GM18867 (cell line): ENCODE data around the gene ARL4C.

Experiments
- ATAC-seq: cut with Tn5 transposase; IDR thresholded peaks from one replicate; pipeline ENCODE4 v1.9.1; 2021; ENCODE audit warnings: mild to moderate bottlenecking, moderate library complexity; ENCODE audit not compliant: unreplicated experiment

ARL4C gene

GRCh38 chr2:234496835-234497593 is at the start of gene ARL4C:
Gene ARL4C, minus strand, starts transcription at chr2:234497081. Its CDS starts 495 bp downstream, at chr2:234496586.
- ATAC-seq = peak; percentile 54

GRCh38 chr2:234544659-234545611 is 48.1 kb upstream of the ARL4C start:
- ATAC-seq = peak; percentile 59

GRCh38 chr2:234542742-234543141 is 45.9 kb upstream of the ARL4C start:
- ATAC-seq = no peak

- ATAC-seq = no peak
Measured at GRCh38 chr2:234537929-234538328, 41.0 kb upstream of the ARL4C start.

GRCh38 chr2:234536178-234536965 is 39.5 kb upstream of the ARL4C start:
- ATAC-seq = no peak

- ATAC-seq = no peak
Measured at GRCh38 chr2:234535464-234535863, 38.6 kb upstream of the ARL4C start.

GRCh38 chr2:234534515-234534914 is 37.6 kb upstream of the ARL4C start:
- ATAC-seq = no peak

GRCh38 chr2:234533626-234534025 is 36.7 kb upstream of the ARL4C start:
- no peak for ATAC-seq

GRCh38 chr2:234528410-234529148 is 31.7 kb upstream of the ARL4C start:
- no peak for ATAC-seq

GRCh38 chr2:234526711-234527110 is 29.8 kb upstream of the ARL4C start:
- ATAC-seq = no peak

- ATAC-seq = no peak
Measured at GRCh38 chr2:234521536-234521935, 24.7 kb upstream of the ARL4C start.

GRCh38 chr2:234518986-234519642 is 22.2 kb upstream of the ARL4C start:
- no peak for ATAC-seq

GRCh38 chr2:234517971-234518370 is 21.1 kb upstream of the ARL4C start:
- ATAC-seq = no peak

- ATAC-seq = no peak
Measured at GRCh38 chr2:234514873-234515638, 18.2 kb upstream of the ARL4C start.

GRCh38 chr2:234514099-234514498 is 17.2 kb upstream of the ARL4C start:
- no peak for ATAC-seq

- no peak for ATAC-seq
Measured at GRCh38 chr2:234512884-234513669, 16.2 kb upstream of the ARL4C start.

- ATAC-seq = no peak
Measured at GRCh38 chr2:234502919-234503285, 6.0 kb upstream of the ARL4C start.

- ATAC-seq = no peak
Measured at GRCh38 chr2:234502285-234502918, 5.5 kb upstream of the ARL4C start.
